Naive B cell (primary cell): ENCODE measurements around the gene AACS. TPM values are rescaled to one million over a fixed set of nuclear protein-coding genes. Genes with fewer than 3 reads are reported as not detected.
"Not testable (repeated sequence)": the region's sequence is repeated elsewhere in the genome, so short reads cannot be mapped to it uniquely, and the experiment has no call there.

Source experiments
- ATAC-seq, 2 donors: fragments of 150-1000 bp; cut with Tn5 transposase; 2 replicates each; pipeline ENCODE4 v1.10.0; 2021; ENCODE audit warnings: low read depth in 2 of 2, mild to moderate bottlenecking in 2 of 2, moderate library complexity in 2 of 2
- DNase-seq: peaks from one replicate; pipeline ENCODE4 v3.0.0; 2022
- H3K27ac Mint-ChIP-seq, 6 donors: one replicate each; pipeline ENCODE4 v1.8.0; 2020 to 2022; ENCODE audit warnings: mild to moderate bottlenecking in 6 of 6, mixed read lengths in 6 of 6, moderate library complexity in 5 of 6, inconsistent platforms in 2 of 6
- H3K27me3 Mint-ChIP-seq, 3 donors: one replicate each; pipeline ENCODE4 v1.8.0; 2021 to 2022; ENCODE audit warnings: mixed read lengths in 3 of 3, mild to moderate bottlenecking in 1 of 3
- H3K36me3 Mint-ChIP-seq, 2 donors: one replicate each; pipeline ENCODE4 v1.8.0; 2020 to 2022; ENCODE audit warnings: mixed read lengths in 2 of 2, inconsistent platforms in 1 of 2, mild to moderate bottlenecking in 1 of 2
- H3K4me1 Mint-ChIP-seq, 3 donors: one replicate each; pipeline ENCODE4 v1.8.0; 2020 to 2022; ENCODE audit warnings: mixed read lengths in 3 of 3, inconsistent platforms in 1 of 3, mild to moderate bottlenecking in 1 of 3, moderate library complexity in 1 of 3
- H3K4me3 Mint-ChIP-seq, 8 donors: one replicate each; pipeline ENCODE4 v1.8.0; 2020 to 2022; ENCODE audit warnings: mild to moderate bottlenecking in 8 of 8, mixed read lengths in 8 of 8, moderate library complexity in 8 of 8, inconsistent platforms in 2 of 8
- H3K9me3 Mint-ChIP-seq, 7 donors: one replicate each; pipeline ENCODE4 v1.8.0; 2020 to 2022; ENCODE audit warnings: mixed read lengths in 7 of 7, mild to moderate bottlenecking in 5 of 7, inconsistent platforms in 2 of 7, moderate library complexity in 1 of 7
- polyA plus RNA-seq, 6 donors: library from polyadenylated mRNA; unstranded; fragments of 300-500 nt; fragmentation: Illumina TruSeq; gene quantifications; one replicate each; pipeline ENCODE4 v1.2.3, GENCODE V29; 2021; ENCODE audit warnings: low read depth in 6 of 6

AACS gene
- polyA plus RNA-seq, 6 donors from 2014 or later, result 4.9 to 12.1 (median 7.5) TPM

GRCh38 chr12:125100551-125101434 lies 35.6 kb downstream of the AACS start:
- no peaks in the 10 kb centered on the region for H3K27me3 Mint-ChIP-seq
- no peaks in the 10 kb centered on the region for H3K9me3 Mint-ChIP-seq
- DNase-seq (no peak), ATAC-seq (no peak)
- H3K4me3 Mint-ChIP-seq, result no peak overlapping the region
- H3K4me1 Mint-ChIP-seq, result peaks cover 0 to 11% (median 0%) of the 10 kb centered on the region in 3 donors
- peak overlapping the region in 1 of 6 donors; percentile 82 for H3K27ac Mint-ChIP-seq
- peaks cover 0 to 13% of the 10 kb centered on the region in 2 donors for H3K36me3 Mint-ChIP-seq

GRCh38 chr12:125104982-125105381 lies 39.7 kb downstream of the AACS start:
- Mint-ChIP-seq H3K36me3 (peaks cover 8 to 21% of the 10 kb centered on the region in 2 donors), H3K27ac (no peak overlapping the region), H3K27me3 (no peaks in the 10 kb centered on the region), H3K4me3 (no peak overlapping the region), H3K4me1 (no peaks in the 10 kb centered on the region), H3K9me3 (no peaks in the 10 kb centered on the region)
- ATAC-seq (no peak), DNase-seq (no peak)

- DNase-seq, result no peak
- ATAC-seq, result no peak
- no peaks in the 10 kb centered on the region for H3K9me3 Mint-ChIP-seq
- no peak overlapping the region for H3K4me3 Mint-ChIP-seq
- no peaks in the 10 kb centered on the region for H3K27me3 Mint-ChIP-seq
- H3K36me3 Mint-ChIP-seq, result peaks cover 8 to 18% of the 10 kb centered on the region in 2 donors
- no peak overlapping the region for H3K27ac Mint-ChIP-seq
- H3K4me1 Mint-ChIP-seq, result no peaks in the 10 kb centered on the region
Measured at GRCh38 chr12:125105600-125105999, 40.4 kb downstream of the AACS start.

GRCh38 chr12:125110641-125111360 lies 45.6 kb downstream of the AACS start:
- H3K4me3 Mint-ChIP-seq, result no peak overlapping the region
- H3K9me3 Mint-ChIP-seq, result peaks cover 0 to 3% (median 0%) of the 10 kb centered on the region in 7 donors
- peaks cover 0 to 12% (median 0%) of the 10 kb centered on the region in 3 donors for H3K4me1 Mint-ChIP-seq
- DNase-seq (no peak), ATAC-seq (no peak)
- no peaks in the 10 kb centered on the region for H3K27me3 Mint-ChIP-seq
- H3K36me3 Mint-ChIP-seq, result peaks cover 15 to 26% of the 10 kb centered on the region in 2 donors
- peak overlapping the region in 1 of 6 donors; percentile 67 for H3K27ac Mint-ChIP-seq

- no peaks in the 10 kb centered on the region for H3K27me3 Mint-ChIP-seq
- peaks cover 0 to 3% (median 0%) of the 10 kb centered on the region in 7 donors for H3K9me3 Mint-ChIP-seq
- ATAC-seq (no peak), DNase-seq (no peak)
- no peak overlapping the region for H3K27ac Mint-ChIP-seq
- peaks cover 0 to 12% (median 0%) of the 10 kb centered on the region in 3 donors for H3K4me1 Mint-ChIP-seq
- H3K36me3 Mint-ChIP-seq, result peaks cover 15 to 26% of the 10 kb centered on the region in 2 donors
- no peak overlapping the region for H3K4me3 Mint-ChIP-seq
Measured at GRCh38 chr12:125111403-125111802, 46.2 kb downstream of the AACS start.

- peak overlapping the region in 1 of 6 donors; percentile 70 for H3K27ac Mint-ChIP-seq
- DNase-seq, H3K9me3 Mint-ChIP-seq, ATAC-seq, H3K4me3 Mint-ChIP-seq, H3K27me3 Mint-ChIP-seq: not testable (repeated sequence)
- peaks cover 0 to 12% (median 0%) of the 10 kb centered on the region in 3 donors for H3K4me1 Mint-ChIP-seq
- H3K36me3 Mint-ChIP-seq, result peaks cover 15 to 26% of the 10 kb centered on the region in 2 donors
Measured at GRCh38 chr12:125112614-125113013, 47.4 kb downstream of the AACS start.

- no peak for ATAC-seq
- Mint-ChIP-seq H3K9me3 (peaks cover 0 to 3% (median 0%) of the 10 kb centered on the region in 7 donors), H3K4me1 (peaks cover 0 to 12% (median 0%) of the 10 kb centered on the region in 3 donors), H3K4me3 (no peak overlapping the region), H3K27me3 (no peaks in the 10 kb centered on the region), H3K27ac (peak overlapping the region in 3 of 6 donors; percentile 22 to 90 (median 89)), H3K36me3 (peaks cover 15 to 26% of the 10 kb centered on the region in 2 donors)
- no peak for DNase-seq
Measured at GRCh38 chr12:125113263-125113662, 48.0 kb downstream of the AACS start.

- Mint-ChIP-seq H3K36me3 (peaks cover 15 to 26% of the 10 kb centered on the region in 2 donors), H3K9me3 (peaks cover 0 to 3% (median 0%) of the 10 kb centered on the region in 7 donors), H3K4me1 (peaks cover 0 to 12% (median 0%) of the 10 kb centered on the region in 3 donors), H3K27me3 (no peaks in the 10 kb centered on the region), H3K4me3 (no peak overlapping the region), H3K27ac (peak overlapping the region in 4 of 6 donors; percentile 22 to 89 (median 44))
- ATAC-seq (no peak), DNase-seq (no peak)
Measured at GRCh38 chr12:125113789-125114188, 48.6 kb downstream of the AACS start.

GRCh38 chr12:125114365-125115141 lies 49.3 kb downstream of the AACS start:
- H3K27me3 Mint-ChIP-seq, result no peaks in the 10 kb centered on the region
- no peak overlapping the region for H3K4me3 Mint-ChIP-seq
- no peak for DNase-seq
- H3K9me3 Mint-ChIP-seq, result peaks cover 0 to 3% (median 0%) of the 10 kb centered on the region in 7 donors
- peaks cover 17 to 26% of the 10 kb centered on the region in 2 donors for H3K36me3 Mint-ChIP-seq
- peaks cover 0 to 12% (median 0%) of the 10 kb centered on the region in 3 donors for H3K4me1 Mint-ChIP-seq
- peak; percentile 59 to 62 for ATAC-seq
- H3K27ac Mint-ChIP-seq, result peak overlapping the region in 1 of 6 donors; percentile 26

GRCh38 chr12:125120566-125120965 lies 55.3 kb downstream of the AACS start:
- no peak overlapping the region for H3K27ac Mint-ChIP-seq
- DNase-seq, result no peak
- H3K9me3 Mint-ChIP-seq, result no peaks in the 10 kb centered on the region
- ATAC-seq, result no peak
- H3K4me1 Mint-ChIP-seq, result no peaks in the 10 kb centered on the region
- H3K36me3 Mint-ChIP-seq, result peaks cover 7 to 17% of the 10 kb centered on the region in 2 donors
- no peaks in the 10 kb centered on the region for H3K27me3 Mint-ChIP-seq
- H3K4me3 Mint-ChIP-seq, result no peak overlapping the region

GRCh38 chr12:125121106-125121505 lies 55.9 kb downstream of the AACS start:
- H3K4me3 Mint-ChIP-seq, result no peak overlapping the region
- peaks cover 7 to 17% of the 10 kb centered on the region in 2 donors for H3K36me3 Mint-ChIP-seq
- H3K27ac Mint-ChIP-seq, result peak overlapping the region in 1 of 6 donors; percentile 24
- no peaks in the 10 kb centered on the region for H3K9me3 Mint-ChIP-seq
- H3K27me3 Mint-ChIP-seq, result no peaks in the 10 kb centered on the region
- ATAC-seq (no peak), DNase-seq (no peak)
- H3K4me1 Mint-ChIP-seq, result no peaks in the 10 kb centered on the region

- no peak overlapping the region for H3K4me3 Mint-ChIP-seq
- ATAC-seq, result no peak
- H3K9me3 Mint-ChIP-seq, result no peaks in the 10 kb centered on the region
- DNase-seq, result no peak
- no peaks in the 10 kb centered on the region for H3K27me3 Mint-ChIP-seq
- H3K27ac Mint-ChIP-seq, result no peak overlapping the region
- H3K36me3 Mint-ChIP-seq, result peaks cover 7 to 22% of the 10 kb centered on the region in 2 donors
- H3K4me1 Mint-ChIP-seq, result no peaks in the 10 kb centered on the region
Measured at GRCh38 chr12:125122668-125123067, 57.4 kb downstream of the AACS start.
